Right lobe of liver (tissue), 6 donors: ENCODE data around the gene CELSR1. TPM values are rescaled to one million over a fixed set of nuclear protein-coding genes. Genes with fewer than 3 reads are reported as not detected.

Experiments
- ATAC-seq, 4 donors: fragments of 200-7000 bp; cut with Tn5 transposase; one replicate each; pipeline ENCODE4 v1.9.1; 2020; ENCODE audit warnings: mild to moderate bottlenecking in 4 of 4, moderate library complexity in 4 of 4
- DNase-seq, 3 donors: peaks; one replicate each; pipeline ENCODE4 v3.0.0-alpha.2; 2020
- H3K27ac ChIP-seq, 3 donors: fragments of 200-600 bp; one replicate each; pipeline ENCODE4 v1.8.0; 2022
- H3K27me3 ChIP-seq, 2 donors: fragments of 200-600 bp; one replicate each; pipeline ENCODE4 v1.8.0; 2022
- H3K36me3 ChIP-seq, 4 donors: fragments of 200-600 bp; sonication (generic) in 1 of 4; one replicate each; pipeline versions ENCODE4 v1.5.1 to v1.8.0; 2017 to 2022; ENCODE audit warnings: control low read depth in 1 of 4
- H3K4me1 ChIP-seq, 4 donors: fragments of 200-600 bp; sonication (generic) in 1 of 4; one replicate each; pipeline versions ENCODE4 v1.5.1 to v1.8.0; 2017 to 2022; ENCODE audit warnings: control low read depth in 1 of 4
- H3K4me3 ChIP-seq, 3 donors: fragments of 200-600 bp; one replicate each; pipeline ENCODE4 v1.8.0; 2022
- H3K9me3 ChIP-seq, 4 donors: fragments of 200-600 bp; sonication (generic) in 1 of 4; one replicate each; pipeline versions ENCODE4 v1.5.1 to v1.8.0; 2017 to 2022; ENCODE audit warnings: control low read depth in 1 of 4
- POLR2A ChIP-seq: fragments of 450-650 bp; IDR thresholded peaks from one replicate; pipeline ENCODE4 v1.6.1; 2017; ENCODE audit warnings: antibody characterized with exemption, mild to moderate bottlenecking
- WGBS: methylation state at CpG from one replicate; pipeline ENCODE4 v1.1.6; 2018; ENCODE audit warnings: low coverage, low lambda C conversion rate; ENCODE audit not compliant: insufficient coverage; ENCODE audit errors: missing lambda C conversion rate; 5-methylcytosine and 5-hydroxymethylcytosine counted together
- intact Hi-C, 2 donors: fragments of 100-400 bp; cut with DNase I; formaldehyde crosslinking; loops; one replicate each; pipeline versions ENCODE4 v1.11.2 to v1.14.1; 2022
- total RNA-seq, 6 experiments: library from RNA; depleted of rRNA in 2 of 6; stranded (reverse); fragments of >200 nt in 2 of 6; fragmentation: NEBNext Ultra II Directional in 3 of 6; extraction: Animal tissue kit (Norgen Biotek cat#: 25700) in 3 of 6; gene quantifications; one replicate each; pipeline versions ENCODE4 v1.1.0 to v1.2.4, GENCODE V29; 2016 to 2023
- TF ChIP-seq, protein P1 (sequence below), 4 donors: fragments of 200-600 bp in 3 of 4; fragments of 450-650 bp in 1 of 4; IDR thresholded peaks; one replicate each; pipeline versions ENCODE4 v1.5.1 to v1.8.0; 2016 to 2022; ENCODE audit warnings: antibody characterized with exemption in 4 of 4, mild to moderate bottlenecking in 2 of 4
- donor health status: DM: no; HTN: yes; CAD: no.
- donor health status: DM: no; HTN: no; CAD: no.
- donor health status: DM: no; HTN: no; CAD: no.
- donor health status: DM: no; HTN: yes; CAD: no.
- donor health status: DM: no; HTN: yes; CAD: no.

CELSR1 gene
- total RNA-seq, 6 experiments from 2014 or later: 2.9 to 8.2 (median 5.0) TPM

DNA sequence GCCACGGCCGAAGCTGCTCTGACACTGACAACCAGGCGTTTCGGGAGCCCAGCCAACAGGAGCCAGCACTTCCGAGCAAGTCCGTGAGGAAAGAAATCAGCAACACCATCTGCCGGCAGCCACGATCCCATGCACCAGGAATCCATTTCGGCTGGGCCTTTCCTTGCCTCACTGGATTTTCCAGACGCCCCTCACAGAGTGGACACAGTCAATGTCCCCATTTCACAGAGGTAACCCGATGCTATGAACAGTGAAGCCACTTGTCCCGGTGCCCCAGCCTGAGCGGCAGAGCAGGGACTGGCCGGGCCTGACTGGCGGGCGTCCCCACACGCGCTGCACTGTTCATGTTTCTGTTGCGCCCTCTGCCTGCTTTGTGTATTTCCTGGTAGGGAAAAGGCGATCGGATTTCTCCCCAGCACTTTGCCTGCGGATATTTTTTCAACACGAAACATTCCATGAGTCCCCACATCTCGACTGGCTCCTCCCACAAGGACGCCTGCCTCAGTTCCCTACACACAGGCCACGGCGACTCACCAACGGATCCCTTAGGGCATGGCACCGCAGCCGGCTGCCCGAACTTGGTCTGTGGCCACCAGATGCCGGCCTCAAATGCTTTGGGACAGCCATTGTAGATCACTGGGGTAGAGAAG is 146.6 kb downstream of the CELSR1 start:
- WGBS: 50% methylated on average over 11 of the region's 32 CpGs
- DNase-seq (peak; percentile 79 to 85 (median 80)), ATAC-seq (peak; percentile 82 to 92 (median 87))
- TF ChIP-seq POLR2A: no peak
- TF ChIP-seq, protein P1, sequence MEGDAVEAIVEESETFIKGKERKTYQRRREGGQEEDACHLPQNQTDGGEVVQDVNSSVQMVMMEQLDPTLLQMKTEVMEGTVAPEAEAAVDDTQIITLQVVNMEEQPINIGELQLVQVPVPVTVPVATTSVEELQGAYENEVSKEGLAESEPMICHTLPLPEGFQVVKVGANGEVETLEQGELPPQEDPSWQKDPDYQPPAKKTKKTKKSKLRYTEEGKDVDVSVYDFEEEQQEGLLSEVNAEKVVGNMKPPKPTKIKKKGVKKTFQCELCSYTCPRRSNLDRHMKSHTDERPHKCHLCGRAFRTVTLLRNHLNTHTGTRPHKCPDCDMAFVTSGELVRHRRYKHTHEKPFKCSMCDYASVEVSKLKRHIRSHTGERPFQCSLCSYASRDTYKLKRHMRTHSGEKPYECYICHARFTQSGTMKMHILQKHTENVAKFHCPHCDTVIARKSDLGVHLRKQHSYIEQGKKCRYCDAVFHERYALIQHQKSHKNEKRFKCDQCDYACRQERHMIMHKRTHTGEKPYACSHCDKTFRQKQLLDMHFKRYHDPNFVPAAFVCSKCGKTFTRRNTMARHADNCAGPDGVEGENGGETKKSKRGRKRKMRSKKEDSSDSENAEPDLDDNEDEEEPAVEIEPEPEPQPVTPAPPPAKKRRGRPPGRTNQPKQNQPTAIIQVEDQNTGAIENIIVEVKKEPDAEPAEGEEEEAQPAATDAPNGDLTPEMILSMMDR (IDR thresholded peaks at IDR 0.05): peak; percentile 56 to 72 (median 64)
- intact Hi-C loops: no loop called here
- peak overlapping the region in 2 of 3 donors; percentile 54 to 60 for H3K27ac ChIP-seq
- no peaks in the 10 kb centered on the region for H3K9me3 ChIP-seq
- H3K27me3 ChIP-seq: no peaks in the 10 kb centered on the region
- no peaks in the 10 kb centered on the region for H3K4me1 ChIP-seq
- no peaks in the 10 kb centered on the region for H3K36me3 ChIP-seq
- peak overlapping the region in 2 of 3 donors; percentile 2 to 36 for H3K4me3 ChIP-seq

DNA sequence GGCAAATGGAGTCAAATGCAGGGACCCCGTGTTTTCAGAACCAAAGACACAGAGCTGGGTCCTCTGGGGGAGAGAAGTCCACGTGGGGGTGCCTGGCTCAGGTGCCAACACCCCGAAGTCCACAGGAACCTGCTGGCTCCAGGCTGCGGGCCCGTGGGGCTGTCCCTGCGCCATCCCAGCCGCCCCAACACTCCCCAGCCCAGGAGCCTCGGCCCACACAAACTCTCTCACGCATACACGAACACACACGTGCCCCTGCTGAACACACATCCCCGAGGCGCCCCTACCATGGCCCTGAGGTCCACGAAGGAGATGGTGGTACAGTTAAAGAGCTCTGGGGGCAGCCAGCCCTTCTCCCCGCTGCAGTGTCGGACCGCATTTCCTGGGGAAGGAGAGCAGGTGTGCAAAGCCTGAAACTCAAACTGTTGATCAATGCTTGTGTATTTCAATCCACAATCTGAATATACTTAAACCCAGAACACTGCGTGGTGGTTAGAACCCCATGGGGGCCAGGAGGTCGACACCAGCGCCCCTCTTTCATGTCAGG is 147.2 kb downstream of the CELSR1 start:
- ATAC-seq: peak in 1 of 4 donors; percentile 4
- no peak for TF ChIP-seq POLR2A
- TF ChIP-seq, protein P1 (IDR thresholded peaks at IDR 0.05): no peak
- H3K9me3 ChIP-seq: no peaks in the 10 kb centered on the region
- intact Hi-C loops: no loop called here
- H3K4me1 ChIP-seq: no peaks in the 10 kb centered on the region
- H3K27ac ChIP-seq: no peak overlapping the region
- WGBS: 59% methylated on average over 4 of the region's 20 CpGs
- H3K4me3 ChIP-seq: no peak overlapping the region
- no peaks in the 10 kb centered on the region for H3K27me3 ChIP-seq
- DNase-seq: no peak
- no peaks in the 10 kb centered on the region for H3K36me3 ChIP-seq

DNA sequence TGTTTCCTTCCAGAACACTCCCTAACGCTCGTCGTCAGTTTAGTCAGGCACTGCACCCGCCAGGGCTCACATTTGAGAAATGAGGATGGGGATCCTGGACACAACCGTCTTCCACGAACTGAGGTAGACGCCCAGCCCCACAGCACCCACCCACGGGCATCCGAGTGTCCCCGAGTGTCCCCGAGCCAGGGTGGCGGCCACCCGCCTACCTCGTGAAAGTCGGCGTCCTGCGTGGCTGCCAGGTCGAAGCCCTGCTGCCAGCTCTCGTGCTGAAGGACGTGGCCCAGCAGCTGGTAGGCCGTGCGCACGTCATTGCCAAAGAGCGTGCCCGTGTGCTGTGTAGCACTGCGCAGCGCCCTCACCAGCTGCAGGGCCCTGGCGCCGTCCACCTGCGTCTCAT is 148.3 kb downstream of the CELSR1 start:
- Histone ChIP-seq H3K9me3 (no peaks in the 10 kb centered on the region), H3K27ac (no peak overlapping the region), H3K27me3 (no peaks in the 10 kb centered on the region), H3K4me1 (no peaks in the 10 kb centered on the region), H3K36me3 (no peaks in the 10 kb centered on the region), H3K4me3 (no peak overlapping the region)
- ATAC-seq: no peak
- DNase-seq: no peak
- intact Hi-C loops: loop anchor here in 1 of 2 donors (10.0 kb wide), 1 partner anchor 156 kb away; no protein-coding TSS in a partner anchor
- 88% methylated on average over 12 of the region's 30 CpGs for WGBS
- TF ChIP-seq, protein P1 (IDR thresholded peaks at IDR 0.05): no peak
- no peak for TF ChIP-seq POLR2A

DNA sequence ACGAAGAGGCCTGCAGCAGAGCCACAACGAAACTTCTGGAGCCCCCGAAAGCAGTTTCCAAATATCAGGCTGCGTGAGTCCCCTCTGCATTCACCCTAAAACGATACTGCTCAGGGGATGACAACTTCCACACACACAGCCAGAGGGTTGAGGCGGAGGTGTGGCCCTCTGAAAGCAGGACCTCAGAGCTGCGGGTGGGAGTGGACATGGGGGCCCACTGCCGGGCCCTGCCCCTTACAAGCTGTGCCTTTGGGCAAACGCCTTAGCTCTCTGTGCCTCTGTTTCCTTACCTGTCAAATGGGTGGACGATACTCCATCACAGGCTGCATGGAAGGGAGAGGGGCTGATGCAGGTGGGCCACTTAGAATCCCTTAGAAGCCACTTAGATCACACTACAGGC is 148.8 kb downstream of the CELSR1 start:
- TF ChIP-seq, protein P1 (IDR thresholded peaks at IDR 0.05): no peak
- no peak for TF ChIP-seq POLR2A
- H3K27me3 ChIP-seq: no peaks in the 10 kb centered on the region
- no peak for ATAC-seq

More for the DNA sequence above, 148.8 kb downstream of the CELSR1 start:
- no peaks in the 10 kb centered on the region for H3K9me3 ChIP-seq
- WGBS: no CpG with 5 or more reads among the region's 10 CpGs
- no peaks in the 10 kb centered on the region for H3K4me1 ChIP-seq
- intact Hi-C loops: loop anchor here in 1 of 2 donors (10.0 kb wide), 1 partner anchor 156 kb away; no protein-coding TSS in a partner anchor
- no peak overlapping the region for H3K27ac ChIP-seq
- no peak for DNase-seq
- H3K36me3 ChIP-seq: no peaks in the 10 kb centered on the region
- H3K4me3 ChIP-seq: no peak overlapping the region
